HepG2 (cell line): ENCODE data around the gene CAPN11. TPM values are rescaled to one million over a fixed set of nuclear protein-coding genes. Genes with fewer than 3 reads are reported as not detected.

Experiments used
- CBX2 ChIP-seq, 2 experiments: fragments of 200-600 bp in 1 of 2; sonication (generic); formaldehyde crosslinking in 1 of 2; IDR thresholded peaks; 2 replicates each; pipeline versions ENCODE4 v1.7.0 to v1.8.1; 2018 to 2022; ENCODE audit warnings: low read depth in 2 of 2, low read length in 1 of 2, mild to moderate bottlenecking in 1 of 2, missing genetic modification reagents in 1 of 2
- CHCHD3 ChIP-seq: sonication (generic); formaldehyde crosslinking; IDR thresholded peaks from 2 replicates; pipeline ENCODE4 v1.8.0; 2022; ENCODE audit warnings: mild to moderate bottlenecking, missing genetic modification reagents, moderate library complexity
- ELK4 ChIP-seq: sonication (generic); formaldehyde crosslinking; IDR thresholded peaks from 2 replicates; pipeline ENCODE4 v1.9.0; 2021; ENCODE audit warnings: missing genetic modification reagents, borderline replicate concordance
- GABPB1 ChIP-seq: IDR thresholded peaks from 2 replicates; pipeline ENCODE4 v1.6.1; 2016; ENCODE audit warnings: mild to moderate bottlenecking, missing genetic modification reagents, moderate library complexity, missing compliant biosample characterization
- HIVEP1 ChIP-seq: sonication (generic); formaldehyde crosslinking; IDR thresholded peaks from 2 replicates; pipeline ENCODE4 v1.4.0; 2020; ENCODE audit warnings: mild to moderate bottlenecking, missing genetic modification reagents
- KLF11 ChIP-seq: IDR thresholded peaks from 2 replicates; pipeline ENCODE4 v1.6.1; 2016; ENCODE audit warnings: missing compliant biosample characterization
- MAFG ChIP-seq: sonication (generic); formaldehyde crosslinking; IDR thresholded peaks from 2 replicates; pipeline ENCODE4 v1.5.1; 2020; ENCODE audit warnings: mild to moderate bottlenecking, missing genetic modification reagents
- MBD4 ChIP-seq: IDR thresholded peaks from 2 replicates; pipeline ENCODE4 v1.6.1; 2012; ENCODE audit warnings: low read length, inconsistent platforms, borderline replicate concordance
- MYC ChIP-seq: sonication (generic); formaldehyde crosslinking; IDR thresholded peaks from 2 replicates; pipeline ENCODE4 v1.9.0; 2021; ENCODE audit warnings: missing genetic modification reagents, borderline replicate concordance
- NBN ChIP-seq: fragments of 450-650 bp; conservative IDR thresholded peaks from 2 replicates; pipeline ENCODE4 v1.6.1; 2017
- RXRB ChIP-seq: IDR thresholded peaks from 2 replicates; pipeline ENCODE4 v1.6.1; 2016; ENCODE audit warnings: borderline replicate concordance, missing genetic modification reagents, missing compliant biosample characterization
- SCMH1 ChIP-seq: sonication (generic); formaldehyde crosslinking; IDR thresholded peaks from 2 replicates; pipeline ENCODE4 v1.9.0; 2021; ENCODE audit warnings: missing genetic modification reagents, mild to moderate bottlenecking, borderline replicate concordance
- SMAD9 ChIP-seq: sonication (generic); formaldehyde crosslinking; IDR thresholded peaks from 2 replicates; pipeline ENCODE4 v1.5.1; 2020; ENCODE audit warnings: mild to moderate bottlenecking, missing genetic modification reagents
- SNAI1 ChIP-seq: sonication (generic); formaldehyde crosslinking; IDR thresholded peaks from 2 replicates; pipeline ENCODE4 v1.5.0; 2020; ENCODE audit warnings: mild to moderate bottlenecking, missing genetic modification reagents, borderline replicate concordance
- SOX13 ChIP-seq, 3 experiments: fragments of 450-650 bp in 1 of 3; sonication (generic) in 1 of 3; formaldehyde crosslinking in 1 of 3; IDR thresholded peaks in 2 of 3; conservative IDR thresholded peaks in 1 of 3; 2 replicates each; pipeline versions ENCODE4 v1.5.0 to v1.6.1; 2016 to 2020; ENCODE audit warnings: antibody characterized with exemption in 1 of 3, mild to moderate bottlenecking in 1 of 3, missing compliant biosample characterization in 1 of 3, missing genetic modification reagents in 1 of 3, moderate library complexity in 1 of 3
- SRSF1 ChIP-seq: fragments of 200-400 bp; formaldehyde crosslinking; optimal IDR thresholded peaks from 2 replicates; pipeline ENCODE3; 2017; ENCODE audit warnings: mild to moderate bottlenecking, low read depth, low read length, moderate library complexity
- THAP9 ChIP-seq: sonication (generic); formaldehyde crosslinking; IDR thresholded peaks from 2 replicates; pipeline ENCODE4; 2020; ENCODE audit warnings: missing genetic modification reagents, mild to moderate bottlenecking, borderline replicate concordance
- ZBTB33 ChIP-seq: sonication (generic); formaldehyde crosslinking; IDR thresholded peaks from 2 replicates; pipeline ENCODE4 v1.4.0; 2020; ENCODE audit warnings: missing genetic modification reagents
- ZBTB7B ChIP-seq: sonication (generic); formaldehyde crosslinking; IDR thresholded peaks from 2 replicates; pipeline ENCODE4 v1.4.0; 2020; ENCODE audit warnings: missing genetic modification reagents
- ZKSCAN5 ChIP-seq: sonication (generic); formaldehyde crosslinking; IDR thresholded peaks from 2 replicates; pipeline ENCODE4 v1.5.1; 2020; ENCODE audit warnings: mild to moderate bottlenecking, missing genetic modification reagents
- ZNF3 ChIP-seq: IDR thresholded peaks from 2 replicates; pipeline ENCODE4 v1.7.0; 2017; ENCODE audit warnings: inconsistent platforms
- ZNF678 ChIP-seq: sonication (generic); formaldehyde crosslinking; IDR thresholded peaks from 2 replicates; pipeline ENCODE4 v1.4.0; 2020; ENCODE audit warnings: mild to moderate bottlenecking, missing genetic modification reagents
- ZNF782 ChIP-seq: sonication (generic); formaldehyde crosslinking; IDR thresholded peaks from 2 replicates; pipeline ENCODE4 v1.4.0; 2020; ENCODE audit warnings: missing genetic modification reagents, mild to moderate bottlenecking, borderline replicate concordance
- polyA plus RNA-seq, 8 experiments: library from polyadenylated mRNA; depleted of rRNA in 3 of 8; stranded (reverse) in 7 of 8; unstranded in 1 of 8; fragments of >200 nt; fragmentation: Illumina TruSeq in 4 of 8; extraction: Trizol in 4 of 8; gene quantifications; 2 replicates each; pipeline versions ENCODE4 v1.2.1 to v1.2.3, GENCODE V29; 2011 to 2016; ENCODE audit warnings: low read depth in 4 of 8, missing spikeins in 1 of 8, mixed read lengths in 1 of 8; ENCODE audit not compliant: insufficient read depth in 1 of 8
- total RNA-seq, 5 experiments: library from RNA; depleted of rRNA; stranded (reverse); fragments of >200 nt; fragmentation: Illumina TruSeq; extraction: Trizol; gene quantifications; 2 replicates each; pipeline ENCODE4 v1.2.3, GENCODE V29; 2016; ENCODE audit warnings: low read depth in 1 of 5

CAPN11 gene
- total and polyA plus RNA-seq, 2 of the 13 experiments (the other 11 are each of a cell fraction or from before 2014, with no cell fraction given): 0.07 to 0.11 TPM

- no peak; the same call in 1 of the 2 replicates for TF ChIP-seq ZNF782 (CRISPR knock-in tag)
- no peak for TF ChIP-seq ZBTB33 (CRISPR knock-in tag)
- TF ChIP-seq HIVEP1 (CRISPR knock-in tag): peak; percentile 86; the same call in 1 of the 2 replicates
- TF ChIP-seq ELK4: no peak
- TF ChIP-seq THAP9: no peak
- no peak; the same call in 1 of the 2 replicates for TF ChIP-seq RXRB (CRISPR knock-in tag)
- TF ChIP-seq CHCHD3 (CRISPR knock-in tag): no peak; the same call in 1 of the 2 replicates
- TF ChIP-seq NBN: no peak
- peak; percentile 58 for TF ChIP-seq ZBTB7B (CRISPR knock-in tag)
- 0 out of 2 replicates have a peak, but pooled peaks have one; percentile 37 for TF ChIP-seq ZNF678 (CRISPR knock-in tag)
- TF ChIP-seq CBX2 (IDR thresholded peaks at IDR 0.05; ENCODE audit: low read depth, low read length): no peak
- 0 out of 2 replicates have a peak, but pooled peaks have one; percentile 20 for TF ChIP-seq CBX2 (CRISPR knock-in tag; IDR thresholded peaks at IDR 0.05; ENCODE audit: low read depth)
- no peak; the same call in 1 of the 2 replicates for TF ChIP-seq MAFG (CRISPR knock-in tag)
- TF ChIP-seq KLF11 (CRISPR knock-in tag): no peak
- peak; percentile 97 for TF ChIP-seq MYC
- TF ChIP-seq ZKSCAN5: 0 out of 2 replicates have a peak, but pooled peaks have one; percentile 30
- no peak for TF ChIP-seq SRSF1
- TF ChIP-seq SOX13 (IDR thresholded peaks at IDR 0.05): no peak
- TF ChIP-seq SOX13 (CRISPR knock-in tag; conservative IDR thresholded peaks at IDR 0.05 in 1 of 2, IDR thresholded peaks at IDR 0.05 in 1 of 2): peak in 1 of 2 experiments; percentile 37; a peak in 2 of 4 replicates
- TF ChIP-seq GABPB1 (CRISPR knock-in tag): peak; percentile 77
- no peak for TF ChIP-seq SNAI1 (CRISPR knock-in tag)
- TF ChIP-seq MBD4: no peak
- TF ChIP-seq SMAD9 (CRISPR knock-in tag): no peak
- no peak for TF ChIP-seq ZNF3 (CRISPR knock-in tag)
- no peak for TF ChIP-seq SCMH1 (CRISPR knock-in tag)
Observed at GRCh38 chr6:44223319-44224028, 64.9 kb downstream of the CAPN11 start, which contains the start of gene SLC29A1 (continued).
